H1 (cell line): ENCODE results near the gene GULP1. TPM values are rescaled to one million over a fixed set of nuclear protein-coding genes. Genes with fewer than 3 reads are reported as not detected.
A peak's percentile ranks its signal among the peaks of the same experiment; 100 is the strongest.

Experiments
- CTCF ChIA-PET: fragments of 300-600 bp; sonication (Branson Sonifier 250); formaldehyde crosslinking; loops from one replicate; lab custom pipeline; 2021; ENCODE audit not compliant: partially characterized antibody; lab: Charles Lee
- POLR2A ChIA-PET: fragments of 300-600 bp; sonication (Branson Sonifier 250); formaldehyde crosslinking; loops from one replicate; lab custom pipeline; 2021; ENCODE audit warnings: inconsistent platforms; ENCODE audit not compliant: partially characterized antibody; lab: Charles Lee
- DNase-seq, 2 experiments: peaks; one replicate each; pipeline versions ENCODE4 v3.0.0 to v3.0.0-alpha.2; 2010 to 2022; ENCODE audit warnings: low spot score in 2 of 2, low read depth in 1 of 2, mixed read lengths in 1 of 2
- FAIRE-seq: peaks from 2 replicates; lab custom pipeline; 2011; peaks lifted over from hg19 to GRCh38; lab: Jason Lieb, UNC
- H2AFZ ChIP-seq: 2 replicates; pipeline ENCODE4 v1.8.1; 2012; ENCODE audit warnings: low read length, inconsistent platforms
- H2AK5ac ChIP-seq: 2 replicates; pipeline ENCODE4 v1.6.1; 2013; ENCODE audit warnings: low read depth, low read length
- H2BK120ac ChIP-seq: replicated peaks from 2 replicates; pipeline ENCODE3; 2013; ENCODE audit warnings: low read depth, low read length, inconsistent platforms
- H2BK12ac ChIP-seq: 2 replicates; pipeline ENCODE4 v1.6.1; 2013; ENCODE audit warnings: low read depth, low read length
- H2BK15ac ChIP-seq: 2 replicates; pipeline ENCODE4 v1.6.1; 2013; ENCODE audit warnings: low read length
- H2BK20ac ChIP-seq: 2 replicates; pipeline ENCODE4 v1.6.1; 2013; ENCODE audit warnings: low read length
- H2BK5ac ChIP-seq: 2 replicates; pipeline ENCODE4 v1.6.1; 2013; ENCODE audit warnings: low read depth, low read length
- H3K14ac ChIP-seq: 2 replicates; pipeline ENCODE4 v1.6.1; 2013; ENCODE audit warnings: inconsistent platforms; ENCODE audit not compliant: insufficient read length
- H3K18ac ChIP-seq: 2 replicates; pipeline ENCODE4 v1.6.1; 2013; ENCODE audit warnings: low read length; ENCODE audit errors: extremely low read depth
- H3K23ac ChIP-seq: 2 replicates; pipeline ENCODE4 v1.6.1; 2013; ENCODE audit warnings: inconsistent platforms; ENCODE audit not compliant: insufficient read length
- H3K23me2 ChIP-seq: 2 replicates; pipeline ENCODE4 v1.6.1; 2013; ENCODE audit warnings: low read depth, low read length
- H3K27ac ChIP-seq: 2 replicates; pipeline ENCODE4 v1.6.1; 2011; ENCODE audit warnings: low read depth, low read length, inconsistent platforms
- H3K27me3 ChIP-seq, 4 experiments: replicated peaks in 1 of 4; 1 replicate in 1 of 4; 2 replicates in 3 of 4; pipeline versions ENCODE4 v1.6.1 to v1.8.1; 2011 to 2013; ENCODE audit warnings: low read length in 3 of 4, mild to moderate bottlenecking in 3 of 4, inconsistent platforms in 2 of 4, mixed read lengths in 2 of 4, moderate library complexity in 1 of 4; ENCODE audit not compliant: control insufficient read depth in 3 of 4, insufficient read depth in 3 of 4; ENCODE audit errors: extremely low read depth in 1 of 4
- H3K36me3 ChIP-seq, 4 experiments: 2 replicates each; pipeline versions ENCODE4 v1.6.1 to v1.8.1; 2011 to 2013; ENCODE audit warnings: mild to moderate bottlenecking in 4 of 4, low read length in 3 of 4, moderate library complexity in 2 of 4, control low read depth in 1 of 4, inconsistent platforms in 1 of 4; ENCODE audit not compliant: insufficient read depth in 4 of 4, control insufficient read depth in 2 of 4
- H3K4ac ChIP-seq: replicated peaks from 2 replicates; pipeline ENCODE3; 2013; ENCODE audit warnings: low read length, low read depth, mixed read lengths, inconsistent platforms; ENCODE audit not compliant: insufficient read length
- H3K4me1 ChIP-seq, 4 experiments: replicated peaks in 1 of 4; 1 replicate in 1 of 4; 2 replicates in 3 of 4; pipeline versions ENCODE4 v1.6.1 to v1.8.1; 2011 to 2013; ENCODE audit warnings: low read length in 3 of 4, inconsistent platforms in 2 of 4, mixed read lengths in 1 of 4; ENCODE audit not compliant: insufficient read depth in 4 of 4, control insufficient read depth in 3 of 4
- H3K4me2 ChIP-seq, 2 experiments: 2 replicates each; pipeline versions ENCODE4 v1.6.1 to v1.8.1; 2011 to 2013; ENCODE audit warnings: low read depth in 2 of 2, low read length in 2 of 2, control low read depth in 1 of 2, inconsistent platforms in 1 of 2, mild to moderate bottlenecking in 1 of 2; ENCODE audit not compliant: insufficient read depth in 1 of 2
- H3K4me3 ChIP-seq, 4 experiments: fragments of 200-600, 300-600 bp in 1 of 4; sonication (generic), shearing (Covaris generic), sonication (Bioruptor Twin) in 1 of 4; 2 replicates each; pipeline versions ENCODE4 v1.5.1 to v1.8.1; 2011 to 2016; ENCODE audit warnings: low read length in 4 of 4, low read depth in 3 of 4, control low read depth in 2 of 4, inconsistent platforms in 2 of 4, mild to moderate bottlenecking in 2 of 4, mixed read lengths in 1 of 4, moderate library complexity in 1 of 4; ENCODE audit not compliant: insufficient read depth in 2 of 4; ENCODE audit errors: extremely low read depth in 1 of 4
- H3K56ac ChIP-seq: replicated peaks from 2 replicates; pipeline ENCODE3; 2013; ENCODE audit warnings: low read depth, mild to moderate bottlenecking, mixed read lengths, low read length, inconsistent platforms; ENCODE audit not compliant: insufficient read length
- H3K79me1 ChIP-seq: 2 replicates; pipeline ENCODE4 v1.6.1; 2013; ENCODE audit warnings: low read depth, low read length, control low read depth
- H3K79me2 ChIP-seq, 2 experiments: 2 replicates each; pipeline versions ENCODE4 v1.6.1 to v1.8.1; 2012 to 2013; ENCODE audit warnings: low read length in 2 of 2, mild to moderate bottlenecking in 2 of 2, inconsistent platforms in 1 of 2; ENCODE audit not compliant: insufficient read depth in 2 of 2, control insufficient read depth in 1 of 2
- H3K9ac ChIP-seq, 4 experiments: replicated peaks in 1 of 4; 1 replicate in 1 of 4; 2 replicates in 3 of 4; pipeline versions ENCODE4 v1.6.1 to v1.8.1; 2011 to 2013; ENCODE audit warnings: low read depth in 3 of 4, low read length in 3 of 4, control low read depth in 2 of 4, mild to moderate bottlenecking in 2 of 4, moderate library complexity in 2 of 4, inconsistent platforms in 1 of 4; ENCODE audit errors: extremely low read depth in 1 of 4
- H3K9me3 ChIP-seq, 2 experiments: 2 replicates each; pipeline versions ENCODE4 v1.6.1 to v1.8.1; 2012 to 2013; ENCODE audit warnings: mild to moderate bottlenecking in 2 of 2, moderate library complexity in 2 of 2, control low read depth in 1 of 2, inconsistent platforms in 1 of 2, low read depth in 1 of 2, low read length in 1 of 2, mixed read lengths in 1 of 2; ENCODE audit not compliant: insufficient read depth in 2 of 2
- H4K20me1 ChIP-seq, 2 experiments: replicated peaks in 1 of 2; 2 replicates each; pipeline versions ENCODE3 to v1.8.1; 2011 to 2013; ENCODE audit warnings: inconsistent platforms in 2 of 2, low read length in 2 of 2, mild to moderate bottlenecking in 1 of 2; ENCODE audit not compliant: insufficient read depth in 2 of 2, control insufficient read depth in 1 of 2
- H4K5ac ChIP-seq: 2 replicates; pipeline ENCODE4 v1.6.1; 2013; ENCODE audit warnings: low read length, low read depth, mixed read lengths, inconsistent platforms; ENCODE audit not compliant: insufficient read length
- H4K8ac ChIP-seq: 2 replicates; pipeline ENCODE4 v1.8.0; 2013; ENCODE audit warnings: mild to moderate bottlenecking, moderate library complexity, low read length, inconsistent platforms; ENCODE audit not compliant: insufficient read depth; ENCODE audit errors: extremely low read depth
- H4K91ac ChIP-seq: replicated peaks from 2 replicates; pipeline ENCODE3; 2013; ENCODE audit warnings: low read length, mixed read lengths, inconsistent platforms; ENCODE audit not compliant: insufficient read length
- HDAC2 ChIP-seq, 2 experiments: fragments of 300-600 bp in 1 of 2; sonication (generic) in 1 of 2; IDR thresholded peaks; 2 replicates each; pipeline ENCODE4 v1.6.1; 2011 to 2012; ENCODE audit warnings: low read depth in 2 of 2, low read length in 2 of 2, mild to moderate bottlenecking in 2 of 2, moderate library complexity in 2 of 2, borderline replicate concordance in 1 of 2, inconsistent platforms in 1 of 2
- MAFK ChIP-seq: IDR thresholded peaks from 2 replicates; pipeline ENCODE4 v1.6.1; 2012; ENCODE audit warnings: low read depth, mild to moderate bottlenecking, improper control_type of control experiment, low read length
- WGBS, 2 experiments: shearing (Covaris generic) in 1 of 2; methylation state at CpG; one replicate each; pipeline versions ENCODE4 v1.1.6 to v1.1.7; 2013 to 2015; ENCODE audit warnings: low lambda C conversion rate in 2 of 2, mixed read lengths in 2 of 2, inconsistent platforms in 1 of 2, low coverage in 1 of 2, missing lambda C conversion rate in 1 of 2; ENCODE audit not compliant: insufficient replicate concordance in 2 of 2, insufficient coverage in 1 of 2, insufficient read length in 1 of 2; ENCODE audit errors: extremely low coverage in 1 of 2, missing lambda C conversion rate in 1 of 2; 5-methylcytosine and 5-hydroxymethylcytosine counted together
- polyA plus RNA-seq, 7 experiments: library from polyadenylated mRNA; depleted of rRNA in 3 of 7; stranded (reverse) in 5 of 7; unstranded in 2 of 7; fragments of >200 nt in 5 of 7; fragments of 200-250 nt in 2 of 7; gene quantifications; 1 replicate in 5 of 7; 2 replicates in 1 of 7; 4 replicates in 1 of 7; pipeline versions ENCODE4 v1.2.1 to v1.2.3, GENCODE V29; 2011 to 2013; ENCODE audit warnings: missing spikeins in 2 of 7, mixed read lengths in 2 of 7
- total RNA-seq: library from RNA; stranded (reverse); fragmentation: NEBNext Ultra II Directional; extraction: Animal tissue kit (Norgen Biotek cat#: 25700); gene quantifications from 2 replicates; pipeline ENCODE4 v1.2.1, GENCODE V29; 2021

The GULP1 gene
- total and polyA plus RNA-seq, 2 of the 8 experiments (the other 6 are each of a cell fraction or from before 2014, with no cell fraction given) = 69.7 to 139 TPM

DNA sequence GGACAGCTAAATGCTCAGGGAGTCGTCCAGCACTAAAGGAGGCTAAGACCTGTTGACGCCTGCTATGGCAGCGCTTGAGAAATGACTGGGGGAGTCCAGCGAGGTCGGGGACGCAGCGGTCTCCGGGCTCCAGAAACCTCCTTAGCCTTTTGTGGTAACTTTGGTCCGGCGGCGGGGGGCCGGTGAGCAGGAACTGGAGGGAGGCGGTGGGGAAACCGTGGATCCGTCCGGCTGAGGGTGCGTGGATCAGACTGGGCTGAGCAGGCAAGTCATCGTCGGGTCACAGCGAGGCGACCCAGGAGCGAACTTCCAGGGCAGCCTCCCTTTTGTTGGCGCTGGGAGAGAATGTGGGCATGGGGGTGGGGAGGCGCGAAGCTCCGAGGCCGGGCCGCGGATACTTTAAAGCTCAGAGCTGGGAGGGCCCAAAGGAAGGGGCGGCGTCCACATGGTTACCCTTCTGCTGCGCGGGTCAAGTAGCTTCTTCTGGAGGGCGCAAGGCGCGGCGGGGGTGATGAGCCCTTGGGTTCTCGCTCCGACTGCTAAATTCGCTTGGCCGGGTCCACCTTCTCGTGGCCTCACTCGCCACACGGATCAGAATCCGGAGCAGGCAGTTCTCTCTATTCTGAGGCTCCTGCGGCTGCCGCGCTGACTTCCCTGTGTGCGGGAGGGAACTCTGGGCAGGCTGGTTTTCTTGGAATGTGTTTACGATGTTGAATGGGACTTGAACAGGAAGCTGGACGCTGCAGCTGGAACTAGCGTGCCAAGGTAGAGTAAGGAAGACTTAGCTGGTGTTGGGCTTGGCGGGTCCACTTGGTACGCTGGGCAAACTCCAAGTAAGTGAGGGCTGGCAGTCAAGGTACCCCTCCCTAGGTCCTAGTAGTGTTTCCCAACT lies 920 bp downstream of the GULP1 start:
- peak in 1 of 2 experiments; percentile 88 for DNase-seq
- 0 out of 2 replicates have a peak overlapping the region, but pooled peaks have one; percentile 1 for H2AFZ ChIP-seq
- no peak for TF ChIP-seq MAFK
- no peak for TF ChIP-seq HDAC2 (IDR thresholded peaks at IDR 0.05; ENCODE audit: borderline replicate concordance in 1 of 2, low read depth in 2 of 2, low read length in 2 of 2)

More for the DNA sequence above, 920 bp downstream of the GULP1 start:
- peaks cover 7% of the 10 kb centered on the region for H3K23me2 ChIP-seq
- H2BK120ac ChIP-seq = peak overlapping the region; percentile 8
- peak overlapping the region; percentile 89 for H4K8ac ChIP-seq
- no peaks in the 10 kb centered on the region; a peak in 1 of 7 replicates for H3K4me1 ChIP-seq
- peak overlapping the region; percentile 35 for H3K14ac ChIP-seq
- peak overlapping the region; percentile 61 to 78 for H3K4me2 ChIP-seq
- H3K18ac ChIP-seq = peak overlapping the region; percentile 86
- no peaks in the 10 kb centered on the region for H4K20me1 ChIP-seq
- peak overlapping the region; percentile 61 for H3K4ac ChIP-seq
- H2BK12ac ChIP-seq = peak overlapping the region; percentile 70; the same call in 1 of the 2 replicates
- CTCF ChIA-PET = interaction anchor here (0.8 to 3.5 kb wide), 20 partner anchors 10 to 793 kb away, joined by 3 to 26 read pairs (median 4); no protein-coding TSS in a partner anchor
- H3K36me3 ChIP-seq = peaks cover 0 to 7% (median 0%) of the 10 kb centered on the region in 4 experiments; a peak in 1 of 8 replicates
- H3K79me1 ChIP-seq = no peaks in the 10 kb centered on the region
- H2BK20ac ChIP-seq = no peak overlapping the region
- WGBS, 2 experiments = 3% methylated on average over 49 of the region's 54 CpGs; no CpG with 5 or more reads in 1 of the 2 experiments
- peak overlapping the region; percentile 63; the same call in 1 of the 2 replicates for H2BK15ac ChIP-seq
- peak overlapping the region; percentile 85 to 97 (median 94) for H3K4me3 ChIP-seq
- H3K79me2 ChIP-seq = peaks cover 15 to 77% of the 10 kb centered on the region in 2 experiments; a peak in 3 of 4 replicates
- no peak overlapping the region for H3K23ac ChIP-seq
- no peak overlapping the region for H2AK5ac ChIP-seq
- peak overlapping the region; percentile 95 for H3K27ac ChIP-seq
- H2BK5ac ChIP-seq = peak overlapping the region; percentile 94
- POLR2A ChIA-PET = interaction anchor here (0.6 to 4.2 kb wide), 42 partner anchors 9 to 319 kb away, joined by 3 to 62 read pairs (median 5); no protein-coding TSS in a partner anchor
- no peaks in the 10 kb centered on the region; a peak in 1 of 4 replicates for H3K9me3 ChIP-seq
- peak overlapping the region; percentile 83 to 95 (median 90) for H3K9ac ChIP-seq
- FAIRE-seq = no peak
- peak overlapping the region; percentile 82 for H4K5ac ChIP-seq
- no peaks in the 10 kb centered on the region for H3K27me3 ChIP-seq
- H4K91ac ChIP-seq = peak overlapping the region; percentile 77
- H3K56ac ChIP-seq = peak overlapping the region; percentile 65
